ENCODE data around the gene SEMA3D.

Gene SEMA3D

DNA sequence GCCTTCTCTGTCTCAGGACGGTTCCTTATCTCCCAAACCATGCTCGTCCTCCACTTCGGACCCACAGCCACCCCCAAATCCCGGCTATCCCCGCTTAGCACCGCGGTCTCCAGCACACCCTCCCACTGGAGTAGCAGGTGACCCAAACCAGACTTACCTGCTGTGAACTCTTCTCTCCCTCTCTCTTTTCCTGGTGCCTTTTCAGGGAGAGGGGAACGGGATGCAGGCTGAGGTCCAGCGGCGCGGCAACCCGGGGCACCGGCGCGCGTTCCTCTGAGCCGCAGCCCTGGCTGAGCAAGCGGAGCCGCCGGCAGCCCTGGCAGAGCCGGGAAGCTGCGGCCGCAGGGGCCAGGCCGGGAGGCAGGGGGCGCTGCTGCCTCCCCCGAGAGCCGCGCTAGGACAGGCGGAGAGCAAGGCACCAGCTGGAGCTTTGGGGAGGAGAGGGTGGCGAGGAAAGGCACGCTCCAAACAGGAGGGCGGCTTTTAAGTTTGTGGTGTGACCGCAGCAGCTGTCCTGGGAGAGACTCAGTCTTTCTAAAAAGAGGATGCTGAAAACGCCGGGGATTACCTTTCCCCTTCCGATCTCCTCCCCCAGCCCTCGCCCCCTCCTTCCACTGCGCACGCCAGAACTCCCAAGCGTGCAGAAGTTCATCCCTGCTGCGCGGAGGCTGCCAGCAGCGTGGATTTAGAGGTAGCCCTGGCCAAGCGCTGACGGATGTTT lies at the start of gene SEMA3D:
Gene SEMA3D, minus strand, starts transcription at position 536 of the 721 bp plus-strand sequence. CDS start 65,165 bp downstream, outside the sequence.
- peak; percentile 91 for DNase-seq

DNA sequence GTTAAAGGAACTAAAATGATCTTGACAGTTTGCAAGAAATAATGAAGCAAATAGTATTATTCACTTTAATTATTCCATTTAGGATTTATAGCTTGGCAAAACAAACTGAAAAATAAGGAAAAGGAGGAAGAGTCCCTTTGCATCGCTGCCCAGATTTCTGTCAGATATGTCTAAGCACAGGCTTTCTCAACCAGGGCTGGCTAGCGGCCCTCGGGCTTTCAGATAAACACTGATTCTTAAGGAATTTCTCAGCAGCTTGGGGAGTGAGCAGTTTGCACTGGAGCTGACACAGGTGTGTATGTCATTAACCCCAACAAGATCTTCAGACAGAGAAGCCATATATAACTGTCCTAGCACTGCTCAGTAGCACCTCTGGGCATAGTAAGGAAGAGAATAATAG lies 47.9 kb upstream of the SEMA3D start:
- DNase-seq = no peak

DNA sequence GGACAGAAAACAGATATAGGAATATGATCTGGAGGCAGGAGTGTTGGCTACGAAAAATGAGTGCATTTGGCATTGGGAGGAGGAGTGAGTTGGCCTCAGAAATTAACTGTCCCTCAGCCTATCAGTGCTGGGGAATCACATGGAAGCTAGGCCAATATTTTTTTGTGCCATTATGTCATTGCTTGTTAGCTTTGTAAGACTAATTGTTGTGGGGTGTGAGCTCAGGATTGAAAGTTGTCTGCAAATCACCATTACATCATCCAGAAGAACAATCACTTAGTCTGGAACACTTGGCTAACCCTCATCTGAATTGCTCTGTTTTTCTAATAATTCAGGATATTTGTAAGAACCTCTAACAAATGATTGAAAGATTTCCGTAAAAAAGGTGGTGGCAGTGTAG lies 45.2 kb upstream of the SEMA3D start:
- no peak for DNase-seq

DNA sequence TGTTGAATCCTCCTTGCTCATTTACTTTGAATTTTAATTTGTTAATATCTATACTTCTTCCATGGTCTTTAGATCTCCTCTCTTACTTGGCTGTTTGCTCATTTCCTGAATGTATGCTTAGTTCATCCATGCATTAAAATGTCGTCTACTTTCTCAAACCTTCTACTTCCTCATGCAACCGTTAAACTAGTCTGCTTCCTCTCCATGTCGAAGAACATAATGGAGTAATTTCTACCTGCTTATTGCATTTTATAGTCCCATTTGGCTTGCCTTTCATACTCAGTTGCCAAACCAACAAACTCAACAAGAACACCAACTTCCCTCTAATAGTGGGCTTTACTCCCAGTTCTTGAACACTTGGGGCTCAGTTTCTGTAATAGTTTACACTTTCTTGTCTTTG lies 43.8 kb upstream of the SEMA3D start:
- no peak for DNase-seq

DNA sequence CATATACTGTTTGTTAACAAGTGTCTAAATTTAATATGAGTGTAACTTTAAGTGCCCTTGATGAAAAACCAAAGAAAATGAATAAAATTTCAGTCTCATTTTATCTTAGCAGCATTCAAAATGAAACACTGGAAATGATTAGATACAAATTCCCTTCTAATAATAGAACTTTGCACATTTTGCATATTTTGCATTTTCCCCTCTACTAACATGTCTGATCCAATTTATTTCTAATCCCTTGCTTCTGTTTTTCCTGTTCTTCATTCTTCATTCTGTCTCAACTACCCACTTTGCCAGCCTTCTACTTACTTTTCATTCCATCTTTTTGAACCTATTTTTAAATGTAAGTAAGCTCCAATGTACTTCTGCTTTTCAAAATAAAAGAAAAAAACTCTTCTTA lies 42.7 kb upstream of the SEMA3D start:
- DNase-seq = no peak

DNA sequence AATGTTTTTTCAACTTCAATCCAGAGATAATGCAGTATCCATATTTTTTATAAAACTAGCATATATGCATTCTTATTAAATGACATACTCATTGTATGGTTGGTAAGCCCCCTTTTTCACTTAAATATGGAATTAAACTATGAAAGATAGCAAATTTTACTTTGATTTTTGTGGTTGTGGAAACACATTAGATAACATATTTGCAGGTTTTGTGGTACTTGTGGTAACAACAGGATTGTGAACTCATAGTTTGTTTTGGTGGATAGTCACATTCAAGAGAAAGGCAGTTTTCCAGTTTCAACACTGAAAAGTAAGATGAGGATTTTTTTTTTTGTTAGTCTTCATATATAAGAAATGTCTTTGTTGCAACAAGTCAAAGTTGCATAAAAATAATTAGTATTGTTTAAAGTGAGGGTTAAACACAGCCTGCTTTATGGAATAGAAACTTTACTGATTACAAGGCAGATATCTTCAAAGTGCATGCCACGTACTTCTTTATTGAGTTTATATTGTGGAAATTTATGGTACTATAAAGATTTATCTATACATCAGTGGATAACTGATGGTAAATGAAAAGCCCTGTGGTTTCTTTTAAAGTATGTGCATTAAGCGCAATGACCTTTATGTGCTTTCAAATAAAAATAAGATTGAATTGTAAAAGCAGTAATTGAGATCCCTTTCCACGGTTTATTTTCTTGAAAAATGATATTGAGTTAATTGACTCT lies 39.7 kb upstream of the SEMA3D start:
- DNase-seq = no peak

DNA sequence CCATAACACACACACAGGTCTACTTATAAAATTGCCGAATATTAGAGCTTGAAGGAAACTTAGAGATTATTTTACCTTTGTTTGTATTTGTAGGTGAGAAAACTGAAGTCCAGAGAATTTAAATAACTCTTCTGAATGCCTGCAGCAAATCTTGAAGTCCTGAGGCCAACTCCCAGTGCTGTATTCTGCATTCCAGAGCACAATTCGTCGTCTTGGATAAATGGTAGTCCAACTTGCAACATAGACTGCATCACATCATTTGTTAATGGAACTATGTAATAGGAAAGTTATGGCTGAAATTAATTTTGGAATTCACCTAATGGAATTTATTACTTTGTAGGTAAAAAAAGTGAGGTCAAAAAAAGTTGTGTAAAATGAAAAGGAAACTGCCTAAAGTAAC lies 37.3 kb upstream of the SEMA3D start:
- DNase-seq = no peak

DNA sequence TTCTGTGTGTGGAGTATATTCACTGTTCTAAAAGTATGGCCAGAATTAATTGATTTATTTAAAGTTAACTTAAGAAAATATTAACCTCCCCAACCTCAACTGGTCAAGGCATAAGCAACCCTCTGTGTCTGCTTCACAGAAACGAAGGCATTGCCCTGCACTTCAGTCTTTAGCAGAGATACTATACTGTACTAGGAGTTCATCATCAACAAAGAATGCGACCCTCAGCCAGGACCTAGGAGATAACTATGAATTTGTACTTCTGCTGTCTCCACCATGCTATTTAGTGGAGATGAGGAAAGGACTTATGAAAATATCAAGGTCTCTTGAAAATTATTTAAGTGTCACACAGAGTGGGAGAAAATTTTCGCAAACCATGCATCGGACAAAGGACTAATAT lies 35.7 kb upstream of the SEMA3D start:
- no peak for DNase-seq

DNA sequence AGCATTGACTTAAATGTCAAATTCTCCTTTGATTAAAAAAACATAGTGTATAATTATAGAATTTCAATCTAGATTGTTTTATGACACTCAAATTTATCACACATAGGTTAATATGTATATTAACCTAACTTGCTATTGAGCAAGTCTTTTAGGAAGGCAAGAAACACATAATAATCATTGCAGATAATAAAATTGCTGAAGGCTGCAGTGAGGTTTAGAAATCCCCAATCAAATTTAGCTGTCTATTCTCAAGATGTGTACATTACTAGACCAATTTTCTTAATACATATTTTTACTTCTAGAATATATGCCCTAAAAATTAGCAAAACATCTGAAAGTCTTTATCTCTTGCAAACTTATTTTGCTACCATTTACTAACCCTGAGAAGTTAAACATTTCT lies 34.9 kb upstream of the SEMA3D start:
- no peak for DNase-seq

DNA sequence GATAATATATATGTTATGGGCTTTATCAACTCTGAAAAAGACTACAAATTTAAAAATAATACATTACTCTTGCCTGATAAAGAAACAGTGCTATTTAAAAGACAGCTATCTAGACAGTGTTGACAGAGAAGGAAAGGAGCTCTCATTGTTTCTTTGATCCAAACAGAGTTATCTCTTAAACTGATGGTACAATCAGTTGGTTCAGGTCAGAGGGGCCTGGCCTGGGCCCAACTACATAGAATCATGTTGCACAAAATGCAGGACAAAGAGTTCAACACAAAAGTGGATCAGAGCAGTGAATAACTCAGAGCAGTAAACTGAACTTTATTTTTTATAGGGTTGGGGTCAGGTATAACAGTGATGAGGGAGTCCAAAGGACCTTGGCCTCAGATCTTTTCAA lies 33.8 kb upstream of the SEMA3D start:
- no peak for DNase-seq

DNA sequence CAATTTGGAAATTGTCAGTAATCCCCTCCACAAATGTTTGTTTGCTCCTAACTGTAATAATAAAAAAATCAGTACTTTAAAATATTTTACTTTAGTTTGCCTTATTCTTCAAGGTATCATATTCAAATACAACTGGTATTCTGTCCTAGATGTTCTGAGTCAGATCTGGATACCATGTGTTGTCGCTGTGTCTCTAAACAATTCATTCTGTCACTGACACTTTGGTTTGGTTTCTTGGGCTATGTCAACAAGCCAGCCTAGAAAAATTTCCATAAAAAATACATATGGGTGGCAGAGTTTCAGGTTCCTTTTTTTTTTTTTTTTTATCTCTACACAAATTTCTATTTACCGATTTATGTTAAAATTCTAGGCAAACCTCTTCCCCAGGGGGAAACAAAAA lies 33.2 kb upstream of the SEMA3D start:
- DNase-seq = no peak

DNA sequence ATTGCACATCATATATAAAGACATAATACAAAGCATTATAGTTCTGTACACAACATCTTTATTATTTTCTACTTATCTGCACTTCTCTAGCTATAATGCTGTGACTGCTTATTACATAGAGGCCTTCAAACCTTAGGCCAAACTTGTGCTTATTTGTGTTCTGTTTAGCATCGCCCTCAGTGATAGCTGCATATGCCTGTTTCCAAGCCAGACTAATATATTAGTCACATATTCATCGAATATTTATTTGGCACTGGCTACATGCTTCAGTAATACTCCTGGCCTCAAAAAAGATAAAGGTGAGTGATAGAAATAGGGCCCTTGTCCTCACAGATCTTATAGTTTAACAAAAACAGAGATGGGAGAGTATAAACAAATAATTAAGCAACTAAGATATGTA lies 30.2 kb upstream of the SEMA3D start:
- DNase-seq = no peak

DNA sequence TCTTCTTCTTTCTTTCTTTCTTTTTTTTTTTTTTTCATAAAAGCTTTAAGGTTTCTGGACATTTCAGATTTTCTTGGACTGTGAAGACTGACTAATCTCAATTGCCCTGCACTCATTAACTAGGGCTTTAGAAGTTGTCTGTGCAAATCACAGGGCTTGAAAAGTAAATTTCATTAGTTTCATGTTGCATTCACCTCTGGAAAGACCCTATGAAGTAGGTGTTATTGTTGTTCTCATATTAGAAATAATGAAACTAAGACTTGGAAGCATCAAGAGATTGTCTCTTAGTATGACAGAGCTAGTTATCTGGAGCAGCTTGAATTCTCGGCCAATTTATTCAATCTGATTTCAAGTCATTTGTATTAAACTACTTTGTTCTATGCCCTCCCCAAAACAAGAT lies 28.2 kb upstream of the SEMA3D start:
- no peak for DNase-seq

DNA sequence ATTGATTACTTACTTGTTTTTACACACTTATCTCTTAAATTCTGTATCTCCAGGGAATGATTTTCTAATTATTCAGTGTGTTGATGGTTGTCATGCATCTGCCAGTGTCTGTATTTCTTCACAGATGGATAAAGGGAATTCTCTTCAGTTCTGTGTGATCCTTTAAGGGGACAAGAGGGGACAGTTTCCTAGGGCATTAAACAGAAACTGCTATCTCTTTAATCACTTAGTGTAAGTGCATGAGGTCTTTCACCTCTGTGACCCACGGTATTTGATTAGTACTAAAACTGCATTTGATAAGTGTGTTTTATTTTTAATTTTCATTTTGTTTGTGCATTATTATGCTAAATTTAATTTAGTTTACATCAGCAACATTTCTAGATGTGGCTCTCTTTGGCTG lies 26.6 kb upstream of the SEMA3D start:
- DNase-seq = no peak

DNA sequence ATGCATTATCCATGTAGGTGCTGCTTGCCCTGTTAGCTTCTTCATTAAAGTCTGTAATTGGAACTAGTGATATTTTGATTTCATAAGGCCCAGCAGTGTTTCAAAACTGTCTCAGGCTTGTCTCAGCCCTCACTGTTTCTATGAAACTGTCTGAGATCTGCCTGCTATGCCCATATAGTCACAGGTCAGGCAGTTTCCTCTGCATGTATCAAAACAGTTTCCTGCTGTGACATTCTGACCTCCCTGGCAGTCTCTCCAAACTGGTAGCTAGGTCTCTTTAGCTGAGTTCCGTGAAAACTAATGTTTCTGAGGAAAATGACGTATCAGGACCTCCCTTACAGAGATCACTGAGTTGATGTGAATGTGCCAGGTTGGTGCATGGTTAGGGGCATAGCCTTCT lies 18.9 kb upstream of the SEMA3D start:
- no peak for DNase-seq

DNA sequence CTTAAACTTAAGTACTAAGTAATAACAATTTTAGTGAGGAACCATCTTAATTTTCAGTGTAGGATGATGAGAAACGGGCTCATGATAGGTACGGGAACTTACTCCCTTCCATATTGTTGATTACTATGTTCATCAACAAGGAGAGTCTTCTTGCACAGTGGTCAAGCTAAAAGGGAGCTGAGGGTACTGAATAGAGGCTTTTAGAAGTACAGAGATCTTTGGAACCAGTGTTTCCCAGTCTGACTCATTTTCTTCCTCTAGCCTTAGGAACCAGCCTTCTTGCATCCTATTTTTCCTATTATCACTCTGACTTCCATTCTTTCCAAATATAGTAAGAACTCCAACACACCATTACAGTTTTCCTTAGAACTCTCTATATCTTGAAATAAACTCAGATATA lies 17.6 kb upstream of the SEMA3D start:
- DNase-seq = no peak

DNA sequence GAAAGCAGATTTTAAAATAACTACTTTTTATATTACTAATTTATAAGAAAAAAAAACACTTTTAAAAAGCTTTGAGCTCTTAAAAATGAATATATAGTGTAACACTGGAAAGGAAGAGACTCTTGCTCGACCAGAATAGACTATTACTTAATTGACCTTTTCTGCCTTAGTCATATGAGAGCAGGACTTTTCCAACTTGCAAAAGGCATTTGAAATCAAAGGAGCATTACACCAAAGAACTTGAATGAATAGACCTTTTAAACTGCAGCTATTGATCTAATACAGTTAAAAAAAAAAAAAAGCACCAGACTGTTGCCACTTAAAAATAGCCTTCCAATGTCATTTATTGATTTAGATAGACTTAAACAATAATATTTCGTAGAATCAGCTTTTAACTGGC lies 17.2 kb upstream of the SEMA3D start:
- no peak for DNase-seq

DNA sequence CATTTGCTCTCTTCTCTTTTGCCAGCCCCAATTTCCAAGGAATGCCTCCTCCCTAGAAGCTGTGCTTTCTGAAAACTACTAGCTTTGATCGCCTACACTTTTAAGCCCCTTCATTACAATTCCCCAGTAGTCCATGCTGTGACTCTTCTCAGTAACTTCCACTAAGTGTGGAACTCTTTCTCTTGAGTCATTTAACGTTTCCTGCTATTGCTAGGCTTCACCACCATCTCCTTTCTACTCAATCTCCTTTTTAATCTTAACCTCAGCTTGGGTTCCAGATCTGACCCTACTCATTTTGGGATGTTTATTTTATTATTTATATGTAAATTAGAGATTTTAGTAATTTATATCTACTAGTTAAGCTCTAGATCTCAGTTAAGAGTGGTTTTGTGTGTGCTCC lies 14.4 kb upstream of the SEMA3D start:
- DNase-seq = no peak

DNA sequence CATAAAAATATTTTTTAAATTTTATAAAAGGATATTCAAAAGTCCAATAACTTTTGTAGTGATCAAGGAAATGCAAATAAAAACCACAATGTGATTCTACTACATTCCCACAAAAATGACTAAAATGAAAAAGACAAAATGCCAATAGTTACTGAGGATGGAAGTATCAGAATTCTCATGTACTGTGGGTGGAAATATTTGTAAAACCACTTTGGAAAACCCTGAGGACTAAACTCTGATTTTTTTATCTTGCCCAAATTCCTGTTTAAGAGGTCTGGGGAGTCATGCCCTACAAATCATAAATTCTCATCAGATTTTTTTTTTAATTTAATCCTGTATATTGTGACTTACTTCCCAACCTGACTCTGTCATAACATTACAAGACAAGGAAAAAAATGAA lies 9.8 kb upstream of the SEMA3D start:
- no peak for DNase-seq

DNA sequence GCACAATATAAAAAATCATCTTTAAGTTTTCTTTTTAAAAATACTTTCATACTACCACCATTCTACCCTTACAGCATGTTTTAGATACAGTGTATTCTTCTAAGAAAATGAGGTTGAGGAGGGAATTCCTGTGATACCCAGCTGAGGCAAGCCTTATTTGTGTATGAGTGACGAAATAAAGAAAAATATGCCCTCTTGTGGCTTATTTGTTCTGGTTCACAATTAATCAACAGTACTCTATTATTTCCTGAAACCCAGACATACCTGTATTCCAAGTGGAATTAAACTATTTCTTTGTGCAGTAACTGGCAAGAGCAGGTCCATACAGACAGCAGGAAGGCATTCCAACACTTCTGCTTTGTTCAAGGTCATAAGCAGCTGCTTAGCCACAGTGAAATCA lies 4.5 kb upstream of the SEMA3D start:
- DNase-seq = no peak

DNA sequence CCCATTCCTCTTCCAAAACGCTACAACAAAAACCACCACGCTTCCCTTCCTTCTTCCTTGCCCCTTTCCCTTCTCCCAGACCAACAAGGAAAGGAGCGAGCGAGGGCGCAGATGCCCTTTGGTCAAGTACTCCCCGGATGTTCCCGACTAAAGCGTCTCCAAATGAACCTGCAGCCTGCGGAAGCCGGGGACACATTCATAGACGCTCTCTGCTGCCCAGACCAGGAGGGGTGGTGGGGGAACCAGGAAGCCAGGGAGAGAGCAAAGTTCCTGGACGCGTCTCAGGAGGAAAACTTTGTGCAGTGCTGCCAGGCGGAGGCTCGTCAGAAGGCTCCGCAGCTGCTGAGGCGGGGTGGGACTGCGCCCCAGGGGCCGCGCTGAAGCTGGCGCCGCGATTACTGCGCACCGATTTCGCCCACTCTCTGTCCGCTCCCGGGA lies 754 bp downstream of the SEMA3D start:
- DNase-seq = peak; percentile 76

DNA sequence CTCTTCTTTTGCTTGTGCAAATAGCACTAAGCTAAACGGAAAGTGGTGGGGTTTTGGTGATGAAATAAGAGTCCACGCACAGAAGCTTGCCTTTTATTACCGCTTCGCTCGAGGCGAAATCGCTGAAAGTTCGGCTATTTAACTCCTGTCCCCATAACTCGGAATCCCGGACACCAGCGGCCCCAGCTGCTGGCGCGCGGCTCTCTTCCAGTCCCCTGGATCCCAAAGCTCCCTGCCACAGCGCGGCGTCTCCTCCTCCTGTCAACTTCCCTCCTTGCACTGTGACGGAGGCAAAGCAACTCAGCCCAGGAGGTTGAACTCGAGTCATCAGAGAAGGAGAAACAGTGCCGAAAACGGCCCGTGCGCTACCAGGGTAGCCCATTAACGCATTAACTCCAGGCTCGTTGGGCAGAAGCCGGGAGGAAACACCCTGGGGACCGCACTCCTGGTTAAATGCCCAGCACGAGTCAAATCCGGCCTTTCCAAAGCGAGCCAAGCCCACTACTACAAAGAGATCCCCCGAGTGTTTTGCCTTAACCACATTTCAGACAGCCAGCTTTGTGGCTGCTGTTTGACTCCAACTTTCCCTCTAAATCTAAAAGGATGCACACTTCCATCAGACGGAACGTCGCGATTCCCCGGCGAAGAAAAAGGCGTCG lies 1.3 kb downstream of the SEMA3D start:
- DNase-seq = peak; percentile 79

DNA sequence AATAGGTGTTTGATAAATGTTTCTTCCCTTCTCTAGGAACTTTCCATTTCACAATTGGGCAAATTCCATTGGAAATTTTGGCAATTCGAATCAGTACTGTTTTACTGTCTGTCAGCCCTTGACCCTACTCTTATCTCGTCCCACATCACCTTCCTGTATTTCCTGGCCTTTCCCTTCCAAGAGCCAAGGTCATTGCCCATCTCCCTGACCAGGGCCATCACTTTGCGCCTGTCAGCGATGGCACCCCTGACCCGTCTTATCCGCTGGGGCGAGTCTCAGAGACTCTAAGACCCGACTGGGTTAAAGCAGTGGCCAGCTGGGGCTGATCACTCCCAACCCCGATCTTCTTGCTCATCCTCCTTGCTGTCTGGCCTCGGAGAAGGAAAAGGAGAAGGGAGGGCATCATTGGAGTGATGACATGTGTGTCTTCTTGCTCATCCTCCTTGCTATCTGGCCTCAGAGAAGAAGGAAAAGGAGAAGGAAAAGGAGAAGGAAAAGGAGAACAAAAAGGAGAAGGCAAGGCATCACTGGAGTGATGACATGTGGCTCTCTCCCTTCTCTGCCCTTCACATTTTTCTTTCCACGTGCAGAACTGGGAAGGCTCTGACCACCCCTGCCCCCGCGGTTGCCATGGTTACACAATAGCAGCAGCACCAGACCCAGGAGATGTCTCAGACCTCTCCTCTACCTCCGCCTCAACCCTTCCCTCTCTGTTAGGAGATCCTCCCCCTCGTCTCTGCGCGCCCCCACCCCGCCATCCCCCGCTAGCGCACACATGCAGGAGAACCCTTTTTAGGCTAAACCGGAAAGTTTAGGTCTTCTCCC lies 2.0 kb downstream of the SEMA3D start:
- peak; percentile 76 for DNase-seq
